HepG2 (cell line): Measurements from ENCODE around the gene ACE. TPM values are rescaled to one million over a fixed set of nuclear protein-coding genes. Genes with fewer than 3 reads are reported as not detected.

ENCODE experiments used
- ATAC-seq: fragments of 200-7000 bp; cut with Tn5 transposase; 3 replicates; pipeline ENCODE4 v1.9.1; 2020; ENCODE audit warnings: mild to moderate bottlenecking, moderate library complexity
- BruUV-seq: library from RNA; stranded (reverse); fragments of 400-500 nt; replicated peaks from 2 replicates; lab custom pipeline; 2021; lab: Mats Ljungman, UMichigan
- CTCF ChIA-PET: fragments of 300-600 bp; formaldehyde crosslinking; extraction: SDS; loops from one replicate; lab custom pipeline; 2021; ENCODE audit warnings: low total read pairs, inconsistent platforms, low intra/inter-chr PET ratio; lab: Yijun Ruan, JAX
- POLR2A ChIA-PET: fragments of 350-600 bp; sonication (Branson Sonifier 250); formaldehyde crosslinking; loops from one replicate; lab custom pipeline; 2020; ENCODE audit warnings: antibody characterized with exemption, inconsistent platforms; lab: Yijun Ruan, JAX
- DNase-seq: peaks from one replicate; pipeline ENCODE4 v3.0.0-alpha.2; 2015; ENCODE audit warnings: low spot score
- FAIRE-seq: peaks from 3 replicates; lab custom pipeline; 2011; peaks lifted over from hg19 to GRCh38; lab: Jason Lieb, UNC
- H2AFZ ChIP-seq: one replicate; pipeline ENCODE4 v1.6.1; 2011; ENCODE audit warnings: low read length, inconsistent platforms
- H3K27ac ChIP-seq: fragments of 300-600 bp; 3 replicates; pipeline ENCODE4 v1.8.0; 2011; ENCODE audit warnings: mixed run types, mild to moderate bottlenecking, mixed read lengths, low read length, inconsistent platforms; ENCODE audit not compliant: insufficient read depth; ENCODE audit errors: extremely low read length
- H3K27me3 ChIP-seq, 2 experiments: fragments of 200-600 bp in 1 of 2; 2 replicates in 1 of 2; 3 replicates in 1 of 2; pipeline versions ENCODE4 v1.6.0 to v1.8.0; 2011; ENCODE audit warnings: low read length in 2 of 2, mild to moderate bottlenecking in 2 of 2, moderate library complexity in 2 of 2, inconsistent platforms in 1 of 2; ENCODE audit not compliant: insufficient read depth in 2 of 2, control insufficient read depth in 1 of 2
- H3K36me3 ChIP-seq, 2 experiments: fragments of 200-600 bp in 1 of 2; replicated peaks in 1 of 2; 2 replicates in 1 of 2; 3 replicates in 1 of 2; pipeline versions ENCODE4 v1.5.1 to v1.8.0; 2011; ENCODE audit warnings: low read length in 2 of 2, inconsistent platforms in 1 of 2; ENCODE audit not compliant: insufficient read depth in 2 of 2, control insufficient read depth in 1 of 2
- H3K4me1 ChIP-seq: 2 replicates; pipeline ENCODE4 v1.5.1; 2012; ENCODE audit warnings: low read length, inconsistent platforms; ENCODE audit not compliant: insufficient read depth
- H3K4me2 ChIP-seq: 2 replicates; pipeline ENCODE4 v1.6.0; 2011; ENCODE audit warnings: low read depth, low read length, inconsistent platforms
- H3K4me3 ChIP-seq, 3 experiments: fragments of 200-600 bp in 1 of 3; sonication (generic), shearing (Covaris generic) in 1 of 3; replicated peaks in 1 of 3; 2 replicates each; pipeline ENCODE4 v1.5.1; 2011 to 2016; ENCODE audit warnings: low read length in 3 of 3, inconsistent platforms in 2 of 3, low read depth in 2 of 3, mild to moderate bottlenecking in 2 of 3, control low read depth in 1 of 3, mixed read lengths in 1 of 3; ENCODE audit not compliant: insufficient read depth in 1 of 3
- H3K79me2 ChIP-seq: one replicate; pipeline ENCODE4 v1.6.1; 2011; ENCODE audit warnings: low read length, inconsistent platforms; ENCODE audit not compliant: insufficient read depth
- H3K9ac ChIP-seq: 2 replicates; pipeline ENCODE4 v1.6.0; 2011; ENCODE audit warnings: mild to moderate bottlenecking, low read depth, low read length, inconsistent platforms; ENCODE audit not compliant: insufficient read depth
- H3K9me3 ChIP-seq: 2 replicates; pipeline ENCODE4 v1.5.1; 2012; ENCODE audit warnings: mild to moderate bottlenecking, low read length
- H4K20me1 ChIP-seq: 2 replicates; pipeline ENCODE4 v1.6.0; 2011; ENCODE audit warnings: inconsistent platforms, mild to moderate bottlenecking, low read length, moderate library complexity; ENCODE audit not compliant: insufficient read depth
- BCL6 ChIP-seq: IDR thresholded peaks from 2 replicates; pipeline ENCODE4 v1.6.1; 2016; ENCODE audit warnings: missing genetic modification reagents, missing compliant biosample characterization
- CBFB ChIP-seq: sonication (generic); formaldehyde crosslinking; IDR thresholded peaks from 2 replicates; pipeline ENCODE4 v1.4.0; 2020; ENCODE audit warnings: missing genetic modification reagents
- DNMT1 ChIP-seq: sonication (generic); formaldehyde crosslinking; IDR thresholded peaks from 2 replicates; pipeline ENCODE4 v1.5.1; 2020; ENCODE audit warnings: mild to moderate bottlenecking, missing genetic modification reagents
- EED ChIP-seq: sonication (generic); formaldehyde crosslinking; IDR thresholded peaks from 2 replicates; pipeline ENCODE4 v1.5.0; 2020; ENCODE audit warnings: mild to moderate bottlenecking, missing genetic modification reagents
- FLYWCH1 ChIP-seq: sonication (generic); formaldehyde crosslinking; IDR thresholded peaks from 2 replicates; pipeline ENCODE4 v1.8.1; 2023; ENCODE audit warnings: mild to moderate bottlenecking, missing genetic modification reagents
- GFI1 ChIP-seq: sonication (generic); formaldehyde crosslinking; IDR thresholded peaks from 2 replicates; pipeline ENCODE4 v1.5.0; 2020; ENCODE audit warnings: missing genetic modification reagents, mild to moderate bottlenecking, borderline replicate concordance
- MYC ChIP-seq: sonication (generic); formaldehyde crosslinking; IDR thresholded peaks from 2 replicates; pipeline ENCODE4 v1.9.0; 2021; ENCODE audit warnings: missing genetic modification reagents, borderline replicate concordance
- SP140L ChIP-seq: sonication (generic); formaldehyde crosslinking; IDR thresholded peaks from 2 replicates; pipeline ENCODE4 v1.4.0; 2020; ENCODE audit warnings: missing genetic modification reagents, borderline replicate concordance
- TMF1 ChIP-seq: sonication (generic); formaldehyde crosslinking; IDR thresholded peaks from 2 replicates; pipeline ENCODE4 v1.8.1; 2022; ENCODE audit warnings: low read depth, missing genetic modification reagents
- ZNF556 ChIP-seq: sonication (generic); formaldehyde crosslinking; IDR thresholded peaks from 2 replicates; pipeline ENCODE4 v1.4.0; 2020; ENCODE audit warnings: mild to moderate bottlenecking, missing genetic modification reagents, borderline replicate concordance
- ZNF737 ChIP-seq: sonication (generic); formaldehyde crosslinking; IDR thresholded peaks from 2 replicates; pipeline ENCODE4 v1.5.0; 2020; ENCODE audit warnings: missing genetic modification reagents, mild to moderate bottlenecking, borderline replicate concordance
- ZSCAN22 ChIP-seq: sonication (generic); formaldehyde crosslinking; IDR thresholded peaks from 2 replicates; pipeline ENCODE4 v1.4.0; 2020; ENCODE audit warnings: mild to moderate bottlenecking, missing genetic modification reagents
- ZSCAN29 ChIP-seq: sonication (generic); formaldehyde crosslinking; conservative IDR thresholded peaks from 2 replicates; pipeline ENCODE4 v1.4.0; 2020; ENCODE audit warnings: mild to moderate bottlenecking, missing genetic modification reagents
- WGBS: methylation state at CpG from one replicate; pipeline ENCODE4 v1.1.6; 2017; ENCODE audit warnings: low lambda C conversion rate; 5-methylcytosine and 5-hydroxymethylcytosine counted together
- in situ Hi-C: cut with HindIII; loops from 2 replicates; pipeline ENCODE4 v1.10.0; 2017; ENCODE audit warnings: low pct_unique_long_range_greater_than_20kb; ENCODE audit not compliant: extremely low pct_ligation_motif_present
- intact Hi-C: fragments of 100-400 bp; cut with micrococcal nuclease; formaldehyde crosslinking; loops from one replicate; pipeline ENCODE4 v1.10.0; 2022; ENCODE audit not compliant: unreplicated experiment
- polyA plus RNA-seq, 8 experiments: library from polyadenylated mRNA; depleted of rRNA in 3 of 8; stranded (reverse) in 7 of 8; unstranded in 1 of 8; fragments of >200 nt; fragmentation: Illumina TruSeq in 4 of 8; extraction: Trizol in 4 of 8; gene quantifications; 2 replicates each; pipeline versions ENCODE4 v1.2.1 to v1.2.3, GENCODE V29; 2011 to 2016; ENCODE audit warnings: low read depth in 4 of 8, missing spikeins in 1 of 8, mixed read lengths in 1 of 8; ENCODE audit not compliant: insufficient read depth in 1 of 8
- total RNA-seq, 5 experiments: library from RNA; depleted of rRNA; stranded (reverse); fragments of >200 nt; fragmentation: Illumina TruSeq; extraction: Trizol; gene quantifications; 2 replicates each; pipeline ENCODE4 v1.2.3, GENCODE V29; 2016; ENCODE audit warnings: low read depth in 1 of 5
- TF ChIP-seq, protein P1 (sequence below): sonication (generic); formaldehyde crosslinking; IDR thresholded peaks from 2 replicates; pipeline ENCODE4 v1.5.1; 2020; ENCODE audit warnings: mild to moderate bottlenecking, missing genetic modification reagents, moderate library complexity
- TF ChIP-seq, protein P2 (sequence below): sonication (generic); formaldehyde crosslinking; IDR thresholded peaks from 2 replicates; pipeline ENCODE4 v1.9.0; 2021; ENCODE audit warnings: missing genetic modification reagents, borderline replicate concordance

The ACE gene
- total and polyA plus RNA-seq, 2 of the 13 experiments (the other 11 are each of a cell fraction or from before 2014, with no cell fraction given), result 0.08 to 0.13 TPM

DNA sequence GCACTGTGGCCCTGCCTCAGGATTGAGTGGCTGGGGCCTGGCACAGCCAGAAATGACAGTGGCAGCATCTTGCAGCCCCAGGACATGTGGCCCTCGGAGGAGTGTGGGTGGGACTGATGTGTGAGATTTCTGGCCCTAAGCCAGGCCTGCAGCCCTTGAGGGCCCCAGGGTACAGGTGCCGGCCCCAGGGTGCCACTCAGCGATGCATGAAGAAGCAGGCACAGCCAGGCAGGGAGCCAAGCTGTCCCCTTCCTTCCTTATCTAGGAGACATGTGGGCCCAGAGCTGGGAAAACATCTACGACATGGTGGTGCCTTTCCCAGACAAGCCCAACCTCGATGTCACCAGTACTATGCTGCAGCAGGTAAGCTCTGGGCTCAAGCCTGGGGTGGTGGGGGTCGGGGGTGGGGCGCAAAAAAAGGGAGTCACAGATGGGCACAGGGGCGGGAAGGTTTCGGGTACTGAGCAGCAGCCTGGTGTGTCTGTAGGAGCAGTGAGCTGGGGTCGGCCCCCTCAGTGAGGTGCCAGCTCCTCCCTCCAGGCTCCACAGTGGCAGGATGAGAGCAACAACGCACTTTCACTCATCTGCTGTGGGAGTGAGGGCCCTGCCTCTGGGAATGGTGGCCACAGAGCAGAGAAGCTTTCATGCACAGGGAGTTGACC, 4.1 kb downstream of the ACE start (continued):
- TF ChIP-seq, protein P1, sequence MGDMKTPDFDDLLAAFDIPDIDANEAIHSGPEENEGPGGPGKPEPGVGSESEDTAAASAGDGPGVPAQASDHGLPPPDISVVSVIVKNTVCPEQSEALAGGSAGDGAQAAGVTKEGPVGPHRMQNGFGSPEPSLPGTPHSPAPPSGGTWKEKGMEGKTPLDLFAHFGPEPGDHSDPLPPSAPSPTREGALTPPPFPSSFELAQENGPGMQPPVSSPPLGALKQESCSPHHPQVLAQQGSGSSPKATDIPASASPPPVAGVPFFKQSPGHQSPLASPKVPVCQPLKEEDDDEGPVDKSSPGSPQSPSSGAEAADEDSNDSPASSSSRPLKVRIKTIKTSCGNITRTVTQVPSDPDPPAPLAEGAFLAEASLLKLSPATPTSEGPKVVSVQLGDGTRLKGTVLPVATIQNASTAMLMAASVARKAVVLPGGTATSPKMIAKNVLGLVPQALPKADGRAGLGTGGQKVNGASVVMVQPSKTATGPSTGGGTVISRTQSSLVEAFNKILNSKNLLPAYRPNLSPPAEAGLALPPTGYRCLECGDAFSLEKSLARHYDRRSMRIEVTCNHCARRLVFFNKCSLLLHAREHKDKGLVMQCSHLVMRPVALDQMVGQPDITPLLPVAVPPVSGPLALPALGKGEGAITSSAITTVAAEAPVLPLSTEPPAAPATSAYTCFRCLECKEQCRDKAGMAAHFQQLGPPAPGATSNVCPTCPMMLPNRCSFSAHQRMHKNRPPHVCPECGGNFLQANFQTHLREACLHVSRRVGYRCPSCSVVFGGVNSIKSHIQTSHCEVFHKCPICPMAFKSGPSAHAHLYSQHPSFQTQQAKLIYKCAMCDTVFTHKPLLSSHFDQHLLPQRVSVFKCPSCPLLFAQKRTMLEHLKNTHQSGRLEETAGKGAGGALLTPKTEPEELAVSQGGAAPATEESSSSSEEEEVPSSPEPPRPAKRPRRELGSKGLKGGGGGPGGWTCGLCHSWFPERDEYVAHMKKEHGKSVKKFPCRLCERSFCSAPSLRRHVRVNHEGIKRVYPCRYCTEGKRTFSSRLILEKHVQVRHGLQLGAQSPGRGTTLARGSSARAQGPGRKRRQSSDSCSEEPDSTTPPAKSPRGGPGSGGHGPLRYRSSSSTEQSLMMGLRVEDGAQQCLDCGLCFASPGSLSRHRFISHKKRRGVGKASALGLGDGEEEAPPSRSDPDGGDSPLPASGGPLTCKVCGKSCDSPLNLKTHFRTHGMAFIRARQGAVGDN (CRISPR knock-in tag), result no peak

DNA sequence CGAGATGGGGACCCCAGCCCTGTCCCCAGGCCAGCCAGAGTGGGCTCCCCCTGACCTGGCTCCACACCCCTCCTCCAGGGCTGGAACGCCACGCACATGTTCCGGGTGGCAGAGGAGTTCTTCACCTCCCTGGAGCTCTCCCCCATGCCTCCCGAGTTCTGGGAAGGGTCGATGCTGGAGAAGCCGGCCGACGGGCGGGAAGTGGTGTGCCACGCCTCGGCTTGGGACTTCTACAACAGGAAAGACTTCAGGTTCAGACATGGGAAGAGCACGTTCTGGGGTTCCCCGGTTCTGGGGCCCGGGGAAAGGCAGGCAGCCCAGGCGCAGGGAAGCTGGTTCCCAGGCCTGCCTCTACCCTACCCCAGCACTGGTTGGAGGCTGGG, 4.6 kb downstream of the ACE start:
- POLR2A ChIA-PET, result no interaction called here
- TF ChIP-seq ZSCAN29 (CRISPR knock-in tag), result no peak
- TF ChIP-seq DNMT1 (CRISPR knock-in tag), result no peak
- no peak for TF ChIP-seq FLYWCH1
- TF ChIP-seq CBFB, result no peak
- no peak for TF ChIP-seq ZNF737
- no peak for TF ChIP-seq TMF1 (CRISPR knock-in tag)
- TF ChIP-seq MYC, result no peak
- no peak for TF ChIP-seq ZNF556 (CRISPR knock-in tag)
- TF ChIP-seq EED (CRISPR knock-in tag), result no peak
- no peak for TF ChIP-seq SP140L (CRISPR knock-in tag)
- TF ChIP-seq GFI1 (CRISPR knock-in tag), result no peak
- TF ChIP-seq, protein P2, sequence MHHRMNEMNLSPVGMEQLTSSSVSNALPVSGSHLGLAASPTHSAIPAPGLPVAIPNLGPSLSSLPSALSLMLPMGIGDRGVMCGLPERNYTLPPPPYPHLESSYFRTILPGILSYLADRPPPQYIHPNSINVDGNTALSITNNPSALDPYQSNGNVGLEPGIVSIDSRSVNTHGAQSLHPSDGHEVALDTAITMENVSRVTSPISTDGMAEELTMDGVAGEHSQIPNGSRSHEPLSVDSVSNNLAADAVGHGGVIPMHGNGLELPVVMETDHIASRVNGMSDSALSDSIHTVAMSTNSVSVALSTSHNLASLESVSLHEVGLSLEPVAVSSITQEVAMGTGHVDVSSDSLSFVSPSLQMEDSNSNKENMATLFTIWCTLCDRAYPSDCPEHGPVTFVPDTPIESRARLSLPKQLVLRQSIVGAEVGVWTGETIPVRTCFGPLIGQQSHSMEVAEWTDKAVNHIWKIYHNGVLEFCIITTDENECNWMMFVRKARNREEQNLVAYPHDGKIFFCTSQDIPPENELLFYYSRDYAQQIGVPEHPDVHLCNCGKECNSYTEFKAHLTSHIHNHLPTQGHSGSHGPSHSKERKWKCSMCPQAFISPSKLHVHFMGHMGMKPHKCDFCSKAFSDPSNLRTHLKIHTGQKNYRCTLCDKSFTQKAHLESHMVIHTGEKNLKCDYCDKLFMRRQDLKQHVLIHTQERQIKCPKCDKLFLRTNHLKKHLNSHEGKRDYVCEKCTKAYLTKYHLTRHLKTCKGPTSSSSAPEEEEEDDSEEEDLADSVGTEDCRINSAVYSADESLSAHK (CRISPR knock-in tag), result no peak
- no peak for TF ChIP-seq BCL6
- TF ChIP-seq ZSCAN22 (CRISPR knock-in tag), result no peak
- ATAC-seq (no peak), DNase-seq (no peak), FAIRE-seq (no peak)
- H3K27me3 ChIP-seq, result peaks cover 19 to 71% of the 10 kb centered on the region in 2 experiments
- intact Hi-C loops (no loop called here), in situ Hi-C loops (no loop called here)
- no peaks in the 10 kb centered on the region for H3K79me2 ChIP-seq
- peaks cover 20% of the 10 kb centered on the region for H3K4me1 ChIP-seq
- CTCF ChIA-PET, result no interaction called here
- no peak overlapping the region for H3K4me2 ChIP-seq
- no peak overlapping the region for H2AFZ ChIP-seq
- no peaks in the 10 kb centered on the region for H3K36me3 ChIP-seq
- WGBS, result 22% methylated on average over 12 of the region's 16 CpGs
- H3K27ac ChIP-seq, result no peak overlapping the region
- no peaks in the 10 kb centered on the region for H4K20me1 ChIP-seq
- no TSS peak for BruUV-seq
- H3K9ac ChIP-seq, result no peak overlapping the region
- no peak overlapping the region for H3K4me3 ChIP-seq
- no peaks in the 10 kb centered on the region for H3K9me3 ChIP-seq
